Transverse colon (tissue), 4 donors: Measurements from ENCODE around the gene DEPP1. TPM values are rescaled to one million over a fixed set of nuclear protein-coding genes. Genes with fewer than 3 reads are reported as not detected.
A peak's percentile ranks its signal among the peaks of the same experiment; 100 is the strongest.

ENCODE experiments used
- DNase-seq: peaks from one replicate; pipeline ENCODE4 v3.0.0-alpha.2; 2019
- H3K27ac ChIP-seq, 4 donors: fragments of 200-600 bp; sonication (generic); 2 replicates each; pipeline ENCODE4 v1.5.1; 2016 to 2018; ENCODE audit warnings: inconsistent platforms in 4 of 4
- H3K27me3 ChIP-seq: fragments of 200-600 bp; sonication (generic); 2 replicates; pipeline ENCODE4 v1.5.1; 2017; ENCODE audit warnings: inconsistent platforms
- H3K36me3 ChIP-seq, 4 donors: fragments of 200-600 bp; sonication (generic); 2 replicates each; pipeline ENCODE4 v1.5.1; 2017 to 2019; ENCODE audit warnings: inconsistent platforms in 4 of 4
- H3K4me1 ChIP-seq, 4 donors: fragments of 200-600 bp; sonication (generic); 2 replicates each; pipeline ENCODE4 v1.5.1; 2017 to 2020; ENCODE audit warnings: inconsistent platforms in 4 of 4
- H3K4me3 ChIP-seq, 4 donors: fragments of 200-600 bp; sonication (generic); 1 replicate in 1 of 4; 2 replicates in 3 of 4; pipeline versions ENCODE4 v1.5.1 to v1.6.1; 2017 to 2019; ENCODE audit warnings: inconsistent platforms in 4 of 4
- H3K9me3 ChIP-seq, 2 donors: fragments of 200-600 bp; sonication (generic); 2 replicates each; pipeline ENCODE4 v1.5.1; 2017 to 2019; ENCODE audit warnings: inconsistent platforms in 2 of 2
- EP300 ChIP-seq: sonication (generic); formaldehyde crosslinking; IDR thresholded peaks from one replicate; pipeline ENCODE4 v1.6.1; 2017; ENCODE audit warnings: antibody characterized with exemption, low read depth
- POLR2A ChIP-seq: fragments of 450-650 bp; IDR thresholded peaks from one replicate; pipeline ENCODE4 v1.6.1; 2016; ENCODE audit warnings: antibody characterized with exemption, mild to moderate bottlenecking, moderate library complexity
- POLR2AphosphoS5 ChIP-seq, 3 donors: sonication (generic); formaldehyde crosslinking; IDR thresholded peaks; one replicate each; pipeline ENCODE4 v1.6.1; 2016; ENCODE audit warnings: antibody characterized with exemption in 3 of 3
- WGBS, 2 donors: methylation state at CpG; one replicate each; pipeline ENCODE4 v1.1.5; 2018; ENCODE audit warnings: low coverage in 1 of 2; 5-methylcytosine and 5-hydroxymethylcytosine counted together
- in situ Hi-C, 4 donors: fragments of 200-750 bp; cut with MboI; loops; one replicate each; pipeline versions ENCODE4 v1.15.0 to v1.15.1; 2017; ENCODE audit warnings: low sequenced_read_pairs in 3 of 4, low pct_ligation_motif_present in 1 of 4, low pct_unique_long_range_greater_than_20kb in 1 of 4
- intact Hi-C: fragments of 100-400 bp; cut with DNase I; formaldehyde crosslinking; loops from one replicate; pipeline ENCODE4 v1.15.1; 2023; ENCODE audit warnings: low total_unique reads
- total RNA-seq, 4 donors: library from RNA; depleted of rRNA; stranded (reverse); fragments of >200 nt; gene quantifications; one replicate each; pipeline ENCODE4 v1.1.0, GENCODE V29; 2016
- TF ChIP-seq, protein P1 (sequence below), 5 experiments: fragments of 200-600 bp in 3 of 5; fragments of 450-650 bp in 2 of 5; sonication (generic) in 3 of 5; IDR thresholded peaks; 1 replicate in 2 of 5; 2 replicates in 3 of 5; pipeline ENCODE4 v1.5.1; 2016 to 2017; ENCODE audit warnings: antibody characterized with exemption in 5 of 5, inconsistent platforms in 3 of 5, mild to moderate bottlenecking in 2 of 5, moderate library complexity in 1 of 5

DEPP1 gene
- total RNA-seq, 4 donors from 2014 or later, result 14.6 to 109 (median 76.6) TPM

- H3K27me3 ChIP-seq, result no peaks in the 10 kb centered on the region
- DNase-seq, result no peak
- TF ChIP-seq, protein P1, sequence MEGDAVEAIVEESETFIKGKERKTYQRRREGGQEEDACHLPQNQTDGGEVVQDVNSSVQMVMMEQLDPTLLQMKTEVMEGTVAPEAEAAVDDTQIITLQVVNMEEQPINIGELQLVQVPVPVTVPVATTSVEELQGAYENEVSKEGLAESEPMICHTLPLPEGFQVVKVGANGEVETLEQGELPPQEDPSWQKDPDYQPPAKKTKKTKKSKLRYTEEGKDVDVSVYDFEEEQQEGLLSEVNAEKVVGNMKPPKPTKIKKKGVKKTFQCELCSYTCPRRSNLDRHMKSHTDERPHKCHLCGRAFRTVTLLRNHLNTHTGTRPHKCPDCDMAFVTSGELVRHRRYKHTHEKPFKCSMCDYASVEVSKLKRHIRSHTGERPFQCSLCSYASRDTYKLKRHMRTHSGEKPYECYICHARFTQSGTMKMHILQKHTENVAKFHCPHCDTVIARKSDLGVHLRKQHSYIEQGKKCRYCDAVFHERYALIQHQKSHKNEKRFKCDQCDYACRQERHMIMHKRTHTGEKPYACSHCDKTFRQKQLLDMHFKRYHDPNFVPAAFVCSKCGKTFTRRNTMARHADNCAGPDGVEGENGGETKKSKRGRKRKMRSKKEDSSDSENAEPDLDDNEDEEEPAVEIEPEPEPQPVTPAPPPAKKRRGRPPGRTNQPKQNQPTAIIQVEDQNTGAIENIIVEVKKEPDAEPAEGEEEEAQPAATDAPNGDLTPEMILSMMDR (IDR thresholded peaks at IDR 0.05), result no peak
- TF ChIP-seq POLR2AphosphoS5 (IDR thresholded peaks at IDR 0.05), result no peak
- in situ Hi-C loops (no loop called here), intact Hi-C loops (no loop called here)
- H3K9me3 ChIP-seq, result no peaks in the 10 kb centered on the region
- peak overlapping the region in 1 of 4 donors; percentile 27 for H3K27ac ChIP-seq
- H3K4me1 ChIP-seq, result peaks cover 0 to 14% (median 4%) of the 10 kb centered on the region in 4 donors
- 61% methylated on average over 8 of the region's 8 CpGs; no CpG with 5 or more reads in 1 of the 2 donors for WGBS, 2 donors
- no peaks in the 10 kb centered on the region for H3K36me3 ChIP-seq
- H3K4me3 ChIP-seq, result no peak overlapping the region
Observed at GRCh38 chr10:44990302-44990655, 11.7 kb upstream of the DEPP1 start.

DNA sequence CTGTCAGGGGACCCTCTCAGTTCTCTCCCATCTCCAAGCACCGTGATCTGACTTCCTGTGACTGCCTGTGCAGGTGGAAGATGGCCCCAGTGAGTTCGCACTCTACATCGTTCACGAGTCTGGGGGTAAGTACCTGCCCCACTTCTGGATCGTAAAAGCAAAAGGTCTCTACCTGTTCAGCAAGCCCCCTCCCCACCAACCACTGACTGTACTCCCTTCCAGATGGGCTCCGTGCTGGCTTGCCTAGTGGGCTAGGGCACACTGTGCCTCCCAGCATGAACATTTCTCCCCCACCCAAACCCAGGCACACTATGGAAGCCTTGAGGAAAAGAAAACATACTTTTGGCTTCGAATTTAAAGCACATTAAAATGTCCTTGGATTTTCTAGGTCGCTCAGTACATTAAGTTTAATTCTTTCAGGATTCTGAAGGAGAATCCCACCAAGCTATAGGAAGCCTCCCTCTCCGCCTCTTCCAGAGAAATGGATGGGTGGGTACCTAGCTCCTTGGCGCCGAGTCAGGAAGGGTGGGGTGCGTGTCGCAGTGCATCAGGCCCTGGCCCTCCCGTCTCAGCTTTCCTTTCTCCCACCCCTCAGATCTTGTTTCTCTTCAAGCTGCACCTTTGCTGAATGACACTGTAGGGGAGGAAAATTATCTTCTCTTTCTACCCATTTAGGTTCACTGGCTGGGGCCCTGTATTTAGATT lies 11.1 kb upstream of the DEPP1 start:
- intact Hi-C loops (no loop called here), in situ Hi-C loops (no loop called here)
- no peaks in the 10 kb centered on the region for H3K9me3 ChIP-seq
- 83 to 91% methylated on average over 4 to 14 of the region's 14 CpGs for WGBS, 2 donors
- no peaks in the 10 kb centered on the region for H3K27me3 ChIP-seq
- H3K4me3 ChIP-seq, result no peak overlapping the region
- peak overlapping the region in 1 of 4 donors; percentile 27 for H3K27ac ChIP-seq
- no peaks in the 10 kb centered on the region for H3K36me3 ChIP-seq
- no peak for TF ChIP-seq POLR2A
- TF ChIP-seq, protein P1 (IDR thresholded peaks at IDR 0.05), result no peak
- no peak for TF ChIP-seq POLR2AphosphoS5 (IDR thresholded peaks at IDR 0.05)
- TF ChIP-seq EP300, result no peak
- DNase-seq, result no peak
- H3K4me1 ChIP-seq, result peaks cover 0 to 8% (median under 1%) of the 10 kb centered on the region in 4 donors

- no peaks in the 10 kb centered on the region for H3K27me3 ChIP-seq
- DNase-seq, result no peak
- H3K4me1 ChIP-seq, result peaks cover 0 to 3% (median 0%) of the 10 kb centered on the region in 4 donors
- H3K36me3 ChIP-seq, result no peaks in the 10 kb centered on the region
- H3K4me3 ChIP-seq, result no peak overlapping the region
- H3K27ac ChIP-seq, result no peak overlapping the region
- TF ChIP-seq POLR2A, result no peak
- TF ChIP-seq, protein P1 (IDR thresholded peaks at IDR 0.05), result no peak
- no peak for TF ChIP-seq EP300
- TF ChIP-seq POLR2AphosphoS5 (IDR thresholded peaks at IDR 0.05), result no peak
- H3K9me3 ChIP-seq, result no peaks in the 10 kb centered on the region
- intact Hi-C loops, result no loop called here
- in situ Hi-C loops, result no loop called here
- WGBS, 2 donors, result 88 to 94% methylated on average over 6 to 10 of the region's 10 CpGs
Observed at GRCh38 chr10:44988957-44989585, 10.5 kb upstream of the DEPP1 start.

DNA sequence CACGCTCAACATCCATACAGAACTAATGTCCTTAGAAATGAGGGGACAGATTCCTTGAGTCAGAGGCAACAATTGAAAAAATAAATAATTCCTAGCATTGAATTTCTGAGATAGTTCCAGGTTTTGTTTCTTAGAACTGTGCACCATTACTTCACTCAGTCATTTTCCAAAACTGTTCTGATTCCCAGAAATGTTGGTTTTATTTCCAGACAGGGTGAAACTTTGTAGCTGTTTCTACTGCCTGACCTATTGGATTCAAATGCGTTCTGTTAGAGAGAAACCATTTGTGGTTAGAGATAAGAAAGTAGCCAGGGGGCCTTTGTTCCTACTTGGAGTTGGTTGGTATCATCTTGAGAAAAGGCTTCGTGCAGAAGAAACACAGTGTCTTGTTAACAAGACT lies 8.1 kb upstream of the DEPP1 start:
- no peak for TF ChIP-seq POLR2A
- TF ChIP-seq EP300, result no peak
- TF ChIP-seq, protein P1 (IDR thresholded peaks at IDR 0.05), result no peak
- TF ChIP-seq POLR2AphosphoS5 (IDR thresholded peaks at IDR 0.05), result no peak
- no peaks in the 10 kb centered on the region for H3K36me3 ChIP-seq
- no peak for DNase-seq
- intact Hi-C loops, result no loop called here
- in situ Hi-C loops, result no loop called here
- H3K27me3 ChIP-seq, result no peaks in the 10 kb centered on the region
- no peaks in the 10 kb centered on the region for H3K9me3 ChIP-seq
- H3K27ac ChIP-seq, result peak overlapping the region in 1 of 4 donors; percentile 36
- H3K4me1 ChIP-seq, result peaks cover 2 to 10% (median 8%) of the 10 kb centered on the region in 4 donors
- no peak overlapping the region for H3K4me3 ChIP-seq
- WGBS, 2 donors, result 74 to 79% methylated on average over 2 to 3 of the region's 3 CpGs
